Measurements from ENCODE around the gene LZIC.
"Not testable (repeated sequence)": the region's sequence is repeated elsewhere in the genome, so short reads cannot be mapped to it uniquely, and the experiment has no call there.

Gene LZIC

DNA sequence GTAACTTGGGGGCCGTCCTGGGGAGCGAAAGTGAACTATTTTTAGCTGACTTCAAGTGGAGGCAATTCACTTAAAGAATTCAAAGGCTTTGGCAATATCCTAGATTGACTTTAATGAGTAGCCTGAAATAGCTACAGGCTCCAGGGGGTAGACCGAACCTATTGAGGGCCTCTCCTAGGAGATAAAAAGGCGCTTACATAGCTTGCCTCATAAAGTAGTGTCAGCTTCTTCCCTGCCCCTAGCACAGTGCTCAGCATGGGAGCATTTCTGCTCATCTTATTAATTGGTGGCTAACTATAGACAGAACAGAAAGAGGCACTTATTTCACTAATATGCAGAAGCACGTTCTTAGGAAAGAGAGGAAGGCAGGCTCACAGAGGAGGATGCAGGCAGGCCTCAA is 20.8 kb downstream of the LZIC start:
- Histone ChIP-seq H3K4me1 (ENCODE audit: insufficient read depth, poor library complexity, severe bottlenecking) (no peaks in the 10 kb centered on the region), H3K27ac (ENCODE audit: poor library complexity, severe bottlenecking) (no peak overlapping the region), H3K36me3 (ENCODE audit: low read depth) (no peaks in the 10 kb centered on the region), H3K4me3 (ENCODE audit: severe bottlenecking) (no peak overlapping the region), H3K27me3 (ENCODE audit: insufficient read depth, poor library complexity, severe bottlenecking) (no peaks in the 10 kb centered on the region), H3K9me3 (ENCODE audit: severe bottlenecking) (no peaks in the 10 kb centered on the region)
- TF ChIP-seq, protein P1, sequence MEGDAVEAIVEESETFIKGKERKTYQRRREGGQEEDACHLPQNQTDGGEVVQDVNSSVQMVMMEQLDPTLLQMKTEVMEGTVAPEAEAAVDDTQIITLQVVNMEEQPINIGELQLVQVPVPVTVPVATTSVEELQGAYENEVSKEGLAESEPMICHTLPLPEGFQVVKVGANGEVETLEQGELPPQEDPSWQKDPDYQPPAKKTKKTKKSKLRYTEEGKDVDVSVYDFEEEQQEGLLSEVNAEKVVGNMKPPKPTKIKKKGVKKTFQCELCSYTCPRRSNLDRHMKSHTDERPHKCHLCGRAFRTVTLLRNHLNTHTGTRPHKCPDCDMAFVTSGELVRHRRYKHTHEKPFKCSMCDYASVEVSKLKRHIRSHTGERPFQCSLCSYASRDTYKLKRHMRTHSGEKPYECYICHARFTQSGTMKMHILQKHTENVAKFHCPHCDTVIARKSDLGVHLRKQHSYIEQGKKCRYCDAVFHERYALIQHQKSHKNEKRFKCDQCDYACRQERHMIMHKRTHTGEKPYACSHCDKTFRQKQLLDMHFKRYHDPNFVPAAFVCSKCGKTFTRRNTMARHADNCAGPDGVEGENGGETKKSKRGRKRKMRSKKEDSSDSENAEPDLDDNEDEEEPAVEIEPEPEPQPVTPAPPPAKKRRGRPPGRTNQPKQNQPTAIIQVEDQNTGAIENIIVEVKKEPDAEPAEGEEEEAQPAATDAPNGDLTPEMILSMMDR (IDR thresholded peaks at IDR 0.05; ENCODE audit: poor library complexity, severe bottlenecking): no peak
- no peak for ATAC-seq (ENCODE audit: low read depth)
- no peak for DNase-seq (ENCODE audit: low spot score)

DNA sequence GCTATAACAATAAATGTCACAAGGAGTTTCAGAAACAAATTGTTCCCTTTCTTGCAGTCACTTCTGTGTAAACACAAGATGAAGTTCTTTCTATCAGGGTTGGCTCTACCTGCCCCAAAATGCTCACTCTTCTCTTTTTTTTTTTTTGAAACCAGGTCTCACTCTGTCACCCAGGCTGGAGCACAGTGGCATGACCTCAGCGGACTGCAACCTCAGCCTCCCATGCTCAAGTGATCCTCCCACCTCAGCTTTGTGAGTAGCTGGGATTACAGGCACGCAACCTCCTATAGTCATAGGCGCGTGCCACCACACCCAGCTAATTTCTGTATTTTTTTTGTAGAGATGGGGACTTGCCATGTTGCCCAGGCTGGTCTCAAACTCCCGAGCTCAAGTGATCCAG is 22.6 kb downstream of the LZIC start:
- Histone ChIP-seq H3K9me3 (ENCODE audit: severe bottlenecking) (no peaks in the 10 kb centered on the region), H3K4me3 (ENCODE audit: severe bottlenecking) (no peak overlapping the region), H3K27me3 (ENCODE audit: insufficient read depth, poor library complexity, severe bottlenecking) (no peaks in the 10 kb centered on the region), H3K27ac (ENCODE audit: poor library complexity, severe bottlenecking) (no peak overlapping the region), H3K4me1 (ENCODE audit: insufficient read depth, poor library complexity, severe bottlenecking) (no peaks in the 10 kb centered on the region), H3K36me3 (ENCODE audit: low read depth) (no peaks in the 10 kb centered on the region)
- ATAC-seq (ENCODE audit: low read depth): no peak
- TF ChIP-seq, protein P1 (IDR thresholded peaks at IDR 0.05; ENCODE audit: poor library complexity, severe bottlenecking): no peak
- DNase-seq (ENCODE audit: low spot score): no peak

DNA sequence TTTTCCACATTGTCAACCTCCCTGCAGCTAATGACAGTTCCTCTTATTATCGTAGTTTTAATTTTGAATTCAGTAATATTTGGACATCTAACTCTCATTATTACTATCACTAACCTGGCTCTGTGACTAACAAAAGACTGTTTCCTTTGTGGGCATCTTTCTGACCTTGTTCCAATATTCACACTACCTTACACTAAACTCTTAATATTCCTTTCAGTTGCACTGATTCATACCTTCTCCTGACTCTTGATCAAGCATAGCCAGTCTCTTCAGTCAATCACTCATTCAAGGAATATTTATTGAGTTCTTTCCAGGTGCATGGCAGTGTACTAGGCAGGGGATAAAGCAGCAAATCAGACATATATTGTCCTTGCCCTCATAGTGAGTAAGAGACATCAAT is 25.3 kb downstream of the LZIC start:
- ATAC-seq (ENCODE audit: low read depth) (no peak), DNase-seq (ENCODE audit: low spot score) (no peak)
- H3K27ac ChIP-seq (ENCODE audit: poor library complexity, severe bottlenecking): no peak overlapping the region
- no peaks in the 10 kb centered on the region for H3K9me3 ChIP-seq (ENCODE audit: severe bottlenecking)
- TF ChIP-seq, protein P1 (IDR thresholded peaks at IDR 0.05; ENCODE audit: poor library complexity, severe bottlenecking): no peak
- no peaks in the 10 kb centered on the region for H3K36me3 ChIP-seq (ENCODE audit: low read depth)
- no peaks in the 10 kb centered on the region for H3K27me3 ChIP-seq (ENCODE audit: insufficient read depth, poor library complexity, severe bottlenecking)
- no peak overlapping the region for H3K4me3 ChIP-seq (ENCODE audit: severe bottlenecking)
- no peaks in the 10 kb centered on the region for H3K4me1 ChIP-seq (ENCODE audit: insufficient read depth, poor library complexity, severe bottlenecking)

DNA sequence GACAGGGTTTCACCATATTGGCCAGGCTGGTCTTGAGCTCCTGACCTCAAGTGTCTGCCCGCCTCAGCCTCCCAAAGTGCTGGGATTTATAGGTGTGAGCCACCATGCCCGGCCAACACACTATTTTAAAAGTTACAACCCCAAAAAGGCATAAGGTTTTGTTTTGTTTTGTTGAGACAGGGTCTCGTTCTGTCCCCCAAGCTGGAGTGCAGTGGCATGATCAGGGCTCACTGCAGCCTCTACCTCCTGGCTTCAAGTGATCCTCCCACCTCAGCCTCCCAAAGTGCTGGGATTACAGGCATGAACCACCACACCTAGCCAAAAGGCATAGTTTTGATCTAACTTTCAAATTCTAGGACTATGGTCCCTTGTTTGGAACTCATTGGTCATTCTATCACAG is 25.7 kb downstream of the LZIC start:
- not testable (repeated sequence) for H3K9me3 ChIP-seq (ENCODE audit: severe bottlenecking); H3K4me1 ChIP-seq (ENCODE audit: insufficient read depth, poor library complexity, severe bottlenecking); H3K36me3 ChIP-seq (ENCODE audit: low read depth); ATAC-seq (ENCODE audit: low read depth); H3K27ac ChIP-seq (ENCODE audit: poor library complexity, severe bottlenecking); DNase-seq (ENCODE audit: low spot score); H3K27me3 ChIP-seq (ENCODE audit: insufficient read depth, poor library complexity, severe bottlenecking); H3K4me3 ChIP-seq (ENCODE audit: severe bottlenecking)

DNA sequence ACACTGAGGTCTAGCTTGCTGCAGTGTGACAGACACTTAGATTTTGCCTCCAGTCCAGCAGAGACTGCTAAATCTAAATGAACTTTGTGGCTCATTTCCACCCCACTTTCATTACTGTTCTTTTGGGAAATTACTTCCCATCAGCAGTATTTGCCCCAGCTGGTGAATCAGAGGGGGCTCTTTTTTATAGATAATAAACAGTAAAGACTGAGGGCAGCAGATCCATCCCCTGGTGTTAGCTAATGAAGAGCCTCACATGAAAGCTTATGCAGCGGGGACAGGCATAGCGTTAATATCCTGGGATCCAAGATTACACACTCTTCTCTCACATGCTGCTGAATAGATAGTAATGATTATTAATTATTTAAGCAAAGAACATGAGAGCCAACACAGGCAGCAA is 26.7 kb downstream of the LZIC start:
- no peaks in the 10 kb centered on the region for H3K4me1 ChIP-seq (ENCODE audit: insufficient read depth, poor library complexity, severe bottlenecking)

More for the DNA sequence above, 26.7 kb downstream of the LZIC start:
- DNase-seq (ENCODE audit: low spot score): no peak
- H3K27me3 ChIP-seq (ENCODE audit: insufficient read depth, poor library complexity, severe bottlenecking): no peaks in the 10 kb centered on the region
- no peaks in the 10 kb centered on the region for H3K36me3 ChIP-seq (ENCODE audit: low read depth)
- TF ChIP-seq, protein P1 (IDR thresholded peaks at IDR 0.05; ENCODE audit: poor library complexity, severe bottlenecking): no peak
- no peak for ATAC-seq (ENCODE audit: low read depth)
- H3K9me3 ChIP-seq (ENCODE audit: severe bottlenecking): no peaks in the 10 kb centered on the region
- no peak overlapping the region for H3K27ac ChIP-seq (ENCODE audit: poor library complexity, severe bottlenecking)
- H3K4me3 ChIP-seq (ENCODE audit: severe bottlenecking): no peak overlapping the region

Data from RWPE2 (cell line).